HG02763 (cell line): ENCODE results near the gene MRPL49.

ENCODE experiments used
- ATAC-seq: cut with Tn5 transposase; IDR thresholded peaks from one replicate; pipeline ENCODE4 v1.9.1; 2021; ENCODE audit warnings: mild to moderate bottlenecking, moderate library complexity; ENCODE audit not compliant: unreplicated experiment

The MRPL49 gene

DNA sequence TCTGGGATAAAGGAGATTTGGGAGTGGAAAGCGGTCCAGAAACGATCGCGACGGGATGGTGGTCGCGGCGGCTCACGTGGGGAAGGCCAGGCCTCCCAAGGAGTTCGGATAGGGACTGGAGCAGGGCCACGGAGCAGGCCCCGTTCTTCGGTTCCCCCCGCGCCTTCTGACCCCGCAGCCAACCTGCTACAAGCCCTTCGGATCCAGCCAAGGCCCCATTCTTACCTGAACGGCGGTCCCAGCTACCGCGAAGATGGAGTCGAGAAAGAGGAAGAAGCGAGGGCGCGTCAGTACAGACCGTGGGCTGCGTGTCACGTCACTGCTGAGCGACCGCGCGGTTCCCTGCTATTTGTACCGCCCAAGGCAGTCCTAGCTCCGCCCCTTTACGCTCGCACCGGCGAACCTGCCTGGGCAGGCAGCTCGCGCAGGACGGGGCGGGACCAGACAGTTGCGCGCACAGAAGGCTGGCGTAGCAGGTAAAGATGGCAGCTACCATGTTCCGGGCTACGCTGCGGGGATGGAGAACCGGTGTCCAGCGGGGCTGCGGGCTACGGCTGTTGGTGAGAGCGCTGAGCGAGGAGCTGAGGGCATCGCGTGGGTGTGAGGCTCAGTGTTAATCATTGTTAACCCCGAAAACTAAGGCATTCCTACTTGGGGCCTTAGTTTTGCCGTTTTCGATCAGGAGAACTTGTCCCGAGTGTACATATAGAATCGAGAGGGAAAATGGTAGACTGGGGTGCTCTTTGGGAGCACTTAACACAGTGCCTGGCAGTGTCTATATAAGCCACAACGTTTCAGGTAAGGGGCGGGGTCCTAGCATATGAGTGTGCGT is at the start of gene MRPL49, which contains the start of gene FAU:
Gene MRPL49, plus strand, starts transcription at position 457 of the 832 bp plus-strand sequence. Its CDS starts 26 bp downstream, at position 483.
Gene FAU, minus strand, starts transcription at position 270 of the 832 bp plus-strand sequence. CDS start 321 bp downstream, outside the sequence.
- peak; percentile 65 for ATAC-seq

DNA sequence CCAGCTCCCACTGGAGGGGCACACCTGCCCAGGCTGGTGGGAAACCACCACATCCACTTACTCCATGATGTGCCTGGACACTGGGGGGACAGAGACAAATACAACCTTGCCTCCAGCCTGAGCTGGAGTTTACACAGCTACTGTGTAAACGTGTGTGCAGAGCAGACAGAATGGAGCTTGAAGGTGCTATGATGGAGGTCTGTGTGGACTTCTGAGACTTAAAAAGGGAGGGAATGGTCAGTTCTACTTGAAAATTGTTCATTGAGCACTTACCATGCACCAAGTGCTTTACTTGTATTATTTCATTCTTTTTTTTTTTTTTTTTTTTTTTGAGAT is 49.5 kb upstream of the MRPL49 start:
- no peak for ATAC-seq

DNA sequence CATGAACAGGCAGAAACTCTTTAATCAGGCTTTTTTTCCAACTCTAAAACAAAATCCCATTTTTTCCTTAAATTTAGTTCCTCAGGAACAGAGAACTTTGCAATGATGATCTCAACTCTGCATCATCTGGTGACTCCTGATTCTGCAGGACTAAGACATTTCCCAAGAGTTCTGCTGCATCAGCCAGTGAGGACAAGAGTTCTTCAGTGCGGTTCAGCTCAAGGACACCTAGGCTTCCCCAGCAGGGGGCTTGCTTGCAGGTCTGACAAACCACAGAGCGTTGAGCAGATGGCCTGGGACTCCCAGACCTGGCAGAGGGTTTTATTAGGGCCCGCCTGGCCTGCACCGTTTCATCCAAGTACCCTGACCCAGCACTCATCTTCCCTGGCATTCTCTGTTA is 44.7 kb upstream of the MRPL49 start:
- ATAC-seq = no peak

DNA sequence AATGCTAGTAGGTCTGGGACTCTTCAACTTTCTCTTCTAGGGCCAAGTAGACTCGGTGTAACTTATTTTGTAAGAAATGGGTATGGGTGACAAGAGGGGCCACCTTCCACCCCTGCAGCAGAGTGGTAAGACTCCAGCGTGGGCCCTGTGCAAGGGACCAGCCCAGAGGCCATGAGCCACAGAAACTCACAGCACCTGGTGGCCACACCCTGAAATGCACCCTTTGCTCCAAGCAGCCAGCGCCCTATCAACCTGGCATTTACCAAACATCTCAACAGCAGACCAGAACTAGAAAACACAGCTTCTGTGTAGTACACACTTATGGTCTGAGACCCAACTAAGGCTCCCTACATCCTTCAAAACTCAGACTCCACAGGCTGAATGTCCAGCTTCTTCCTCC is 44.0 kb upstream of the MRPL49 start:
- ATAC-seq = no peak

DNA sequence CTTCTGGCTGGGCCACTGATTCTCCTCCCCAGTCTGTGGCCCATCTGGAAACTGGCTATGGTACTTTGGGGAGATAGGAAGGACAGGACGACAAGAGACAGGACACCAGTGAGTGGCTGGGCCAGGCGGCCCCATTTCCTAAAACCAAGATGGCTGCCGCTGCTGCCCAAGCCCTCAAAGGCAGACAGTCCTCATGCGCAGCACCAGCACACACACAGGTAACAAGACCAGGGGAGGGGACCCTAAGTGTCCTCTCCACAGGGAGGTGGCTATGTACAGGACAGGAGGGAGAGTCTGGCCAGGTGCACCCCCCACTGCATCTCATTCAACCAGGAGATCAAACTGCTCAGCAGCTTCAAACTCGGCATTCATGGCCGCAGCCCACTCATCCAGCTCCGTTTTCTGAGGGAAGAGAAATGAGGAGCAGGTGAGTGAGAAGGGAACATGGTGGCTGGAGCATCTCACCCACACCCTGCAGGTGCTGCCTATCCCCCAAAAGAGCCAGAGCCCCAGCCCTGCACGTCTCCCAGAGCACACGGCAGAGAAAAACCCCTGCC is 43.3 kb upstream of the MRPL49 start:
- ATAC-seq = no peak

DNA sequence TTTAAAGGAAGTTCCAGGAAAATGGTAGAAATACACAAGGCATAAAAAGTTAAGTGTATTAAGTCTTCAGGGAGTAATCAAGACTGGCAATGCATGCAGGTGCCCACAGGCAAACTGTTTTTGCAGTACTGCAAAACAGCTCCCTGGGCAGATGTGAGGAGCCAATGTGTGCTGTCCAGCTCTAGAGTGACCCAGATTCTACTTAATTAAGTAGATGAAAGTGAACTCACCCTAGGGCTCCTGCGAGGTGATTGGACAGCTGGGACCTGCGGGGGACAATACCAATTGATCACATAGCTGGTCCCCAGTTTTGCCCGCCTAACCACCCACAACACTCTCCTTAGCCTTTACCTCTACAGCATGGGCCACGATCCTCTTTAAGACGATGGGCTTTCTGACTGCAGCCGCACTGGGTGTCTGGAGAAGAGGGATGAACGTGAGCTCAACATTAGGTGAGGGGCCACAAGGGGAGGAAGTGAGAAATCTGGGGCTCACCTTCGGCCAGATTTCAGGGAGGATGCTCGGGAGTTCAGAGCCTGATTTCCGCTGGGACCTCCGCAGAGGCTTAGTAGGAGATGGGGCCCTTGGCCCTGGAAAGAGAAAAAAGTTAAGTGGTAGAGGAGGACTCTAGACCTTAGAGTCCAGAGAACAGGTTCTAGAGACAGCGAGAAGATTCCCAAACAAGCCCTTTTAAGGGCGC is 38.8 kb upstream of the MRPL49 start:
- ATAC-seq = no peak

DNA sequence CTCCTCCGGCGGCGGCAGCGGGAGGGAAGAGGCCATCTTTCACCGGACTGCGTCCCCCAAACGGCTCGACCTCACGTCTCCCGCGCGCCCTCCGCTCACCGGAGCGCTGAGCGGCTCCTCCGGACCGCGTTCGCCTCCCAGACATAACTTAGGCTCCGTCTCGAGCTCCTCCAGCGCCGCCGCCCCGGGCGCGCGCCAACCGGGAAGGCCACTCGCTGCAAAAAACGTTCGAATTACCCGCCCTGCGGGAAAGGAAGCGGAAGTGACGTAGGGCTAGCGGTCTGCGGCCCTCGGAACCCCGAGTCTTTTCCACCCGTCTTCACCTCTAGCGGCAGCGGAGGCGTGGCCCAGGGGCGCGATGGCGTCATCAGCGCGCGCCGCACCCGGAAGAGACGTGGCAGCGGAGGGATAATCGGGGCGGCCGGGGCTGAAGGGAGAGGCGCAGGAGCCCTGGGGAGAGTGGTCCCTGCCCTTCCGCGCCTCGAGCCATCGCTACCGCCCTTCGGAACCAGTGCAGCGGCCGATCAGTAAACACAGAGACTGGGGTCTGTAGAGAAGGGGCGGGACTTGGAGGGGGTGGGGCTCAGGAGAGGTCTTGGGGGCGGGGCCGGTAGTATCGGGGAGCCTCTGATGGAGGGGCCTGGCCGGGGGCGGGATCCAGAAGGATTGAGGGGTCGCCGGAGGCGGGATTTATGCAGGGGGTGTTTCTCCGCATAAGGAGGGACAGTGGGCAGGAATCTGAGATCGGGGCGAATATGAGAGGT is 38.1 kb upstream of the MRPL49 start, which contains the start of the genes CDCA5 and ZFPL1:
Gene CDCA5, minus strand, starts transcription at position 207 of the 764 bp plus-strand sequence. Its CDS starts 62 bp downstream, at position 145.
Gene ZFPL1, plus strand, starts transcription at position 389 of the 764 bp plus-strand sequence. CDS start 477 bp downstream, outside the sequence.
- ATAC-seq = peak; percentile 87

DNA sequence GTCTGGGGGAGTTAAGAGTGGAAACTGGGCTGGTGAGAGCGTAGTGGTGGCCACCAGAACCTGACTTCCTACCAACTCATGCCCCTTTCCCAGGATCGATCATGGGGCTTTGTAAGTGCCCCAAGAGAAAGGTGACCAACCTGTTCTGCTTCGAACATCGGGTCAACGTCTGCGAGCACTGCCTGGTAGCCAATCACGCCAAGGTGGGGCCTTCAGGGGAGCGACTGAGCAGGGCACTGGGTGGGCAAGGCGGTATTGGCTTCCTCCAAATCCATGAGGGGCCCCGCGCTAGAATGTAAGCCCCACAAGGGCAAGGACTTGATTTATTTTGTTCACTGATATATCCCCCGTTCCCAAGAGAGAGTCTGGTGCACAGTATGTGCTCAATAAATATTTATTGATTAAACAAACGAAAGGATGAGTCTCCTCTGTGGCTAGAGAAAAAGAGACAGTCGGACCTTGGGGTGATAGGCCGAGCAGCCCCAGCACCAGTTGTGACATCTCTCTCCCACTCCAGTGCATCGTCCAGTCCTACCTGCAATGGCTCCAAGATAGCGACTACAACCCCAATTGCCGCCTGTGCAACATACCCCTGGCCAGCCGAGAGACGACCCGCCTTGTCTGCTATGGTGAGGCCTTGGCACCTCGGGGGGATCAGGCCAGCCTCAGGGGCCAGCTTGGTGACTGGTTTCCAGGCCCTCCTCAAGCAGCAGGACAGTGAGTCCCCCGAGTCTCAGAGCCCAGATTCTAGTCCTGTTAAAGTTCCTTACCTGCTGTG is 37.3 kb upstream of the MRPL49 start:
- ATAC-seq = no peak

DNA sequence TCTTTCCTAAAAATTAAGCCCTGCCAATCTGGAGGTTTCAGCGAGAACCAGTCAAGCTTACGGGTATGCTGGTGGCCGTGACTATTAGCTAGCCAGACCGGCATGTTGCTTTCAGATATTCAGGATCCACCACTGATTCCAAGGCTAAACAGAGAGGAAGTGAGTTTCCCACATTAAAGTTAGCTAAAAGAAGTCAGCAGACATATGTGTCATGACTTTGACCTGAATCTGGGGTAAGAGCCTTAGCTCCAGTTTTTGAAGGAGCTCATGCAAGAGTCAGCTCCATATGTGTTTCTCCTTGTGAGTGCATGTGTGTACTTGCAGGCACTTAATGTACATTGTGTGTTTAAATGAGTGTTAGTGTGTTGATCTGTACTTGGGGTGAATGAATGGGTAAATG is 36.7 kb upstream of the MRPL49 start:
- no peak for ATAC-seq

DNA sequence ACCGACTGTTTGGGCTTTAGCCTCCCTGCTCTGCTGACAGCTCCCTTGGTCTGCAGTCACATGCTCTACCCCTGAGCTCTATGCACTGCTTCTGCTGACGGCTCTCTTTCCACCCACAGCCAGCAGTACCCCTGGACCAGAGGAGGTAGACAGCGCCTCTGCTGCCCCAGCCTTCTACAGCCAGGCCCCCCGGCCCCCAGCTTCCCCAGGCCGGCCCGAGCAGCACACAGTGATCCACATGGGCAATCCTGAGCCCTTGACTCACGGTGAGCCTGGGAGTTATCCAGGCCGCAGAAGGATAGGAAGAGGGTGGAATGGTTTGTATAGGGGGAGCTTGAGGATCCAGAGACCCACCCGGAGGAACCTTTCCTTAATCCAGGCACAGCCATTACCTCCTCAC is 35.3 kb upstream of the MRPL49 start:
- ATAC-seq = no peak

DNA sequence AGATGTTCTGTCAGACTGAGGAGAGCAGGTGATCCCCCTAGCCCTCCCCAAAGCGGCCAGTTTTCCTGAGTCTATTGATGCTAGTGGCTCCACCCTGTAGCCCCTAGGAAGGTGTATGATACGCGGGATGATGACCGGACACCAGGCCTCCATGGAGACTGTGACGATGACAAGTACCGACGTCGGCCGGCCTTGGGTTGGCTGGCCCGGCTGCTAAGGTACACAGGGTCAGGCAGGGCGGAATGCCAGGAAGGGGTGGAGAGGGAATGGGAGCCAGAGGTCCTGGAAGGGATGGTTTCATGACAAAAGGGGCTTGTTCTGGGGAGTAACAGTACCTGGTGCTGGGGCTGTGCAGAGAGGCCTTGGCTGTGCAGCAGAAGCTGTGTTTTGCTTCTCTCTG is 34.9 kb upstream of the MRPL49 start:
- no peak for ATAC-seq

DNA sequence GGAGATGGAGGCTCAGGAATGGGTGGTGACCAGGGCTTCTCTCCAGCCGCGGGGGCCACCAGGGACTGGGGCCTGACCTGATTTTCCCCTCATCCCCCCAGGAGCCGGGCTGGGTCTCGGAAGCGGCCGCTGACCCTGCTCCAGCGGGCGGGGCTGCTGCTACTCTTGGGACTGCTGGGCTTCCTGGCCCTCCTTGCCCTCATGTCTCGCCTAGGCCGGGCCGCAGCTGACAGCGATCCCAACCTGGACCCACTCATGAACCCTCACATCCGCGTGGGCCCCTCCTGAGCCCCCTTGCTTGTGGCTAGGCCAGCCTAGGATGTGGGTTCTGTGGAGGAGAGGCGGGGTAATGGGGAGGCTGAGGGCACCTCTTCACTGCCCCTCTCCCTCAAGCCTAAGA is 34.3 kb upstream of the MRPL49 start:
- ATAC-seq = no peak

DNA sequence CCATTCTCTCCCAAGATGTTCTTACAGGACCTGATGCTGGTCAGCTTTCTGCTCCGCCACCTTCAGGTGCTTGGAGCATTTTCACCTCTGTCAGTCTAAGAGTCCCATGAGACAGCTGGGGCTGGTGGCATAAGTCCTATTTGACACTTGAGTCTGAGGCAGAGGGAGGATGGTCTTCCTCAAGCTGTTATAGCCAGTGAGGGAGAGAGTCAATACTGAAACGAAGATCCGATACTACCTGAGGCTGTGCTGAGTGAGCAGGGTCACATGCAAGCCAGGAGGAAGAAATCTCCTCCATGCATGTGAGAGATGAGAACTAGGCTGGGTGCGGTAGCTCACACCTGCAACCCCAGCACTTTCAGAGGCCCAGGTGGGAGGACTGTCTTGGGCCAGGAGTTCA is 32.5 kb upstream of the MRPL49 start:
- no peak for ATAC-seq

DNA sequence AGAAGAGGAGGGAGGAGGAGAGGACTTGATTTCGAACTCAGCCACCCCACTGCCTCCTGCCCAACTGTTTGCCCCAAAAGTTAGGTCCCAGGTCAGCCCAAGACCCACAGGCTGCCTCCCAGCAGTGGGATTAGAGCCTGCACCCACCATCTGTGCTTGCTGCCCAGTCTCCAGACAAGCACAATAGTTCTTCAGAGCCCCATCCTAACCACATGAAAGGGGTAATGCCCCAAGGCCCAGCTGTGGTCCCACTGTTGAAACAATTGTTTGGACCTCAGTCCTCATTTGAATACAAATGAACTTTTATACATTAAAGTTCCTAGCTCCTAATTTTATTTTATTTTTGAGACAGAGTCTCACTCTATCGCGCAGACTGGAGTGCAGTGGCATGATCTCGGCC is 31.5 kb upstream of the MRPL49 start:
- ATAC-seq = no peak

DNA sequence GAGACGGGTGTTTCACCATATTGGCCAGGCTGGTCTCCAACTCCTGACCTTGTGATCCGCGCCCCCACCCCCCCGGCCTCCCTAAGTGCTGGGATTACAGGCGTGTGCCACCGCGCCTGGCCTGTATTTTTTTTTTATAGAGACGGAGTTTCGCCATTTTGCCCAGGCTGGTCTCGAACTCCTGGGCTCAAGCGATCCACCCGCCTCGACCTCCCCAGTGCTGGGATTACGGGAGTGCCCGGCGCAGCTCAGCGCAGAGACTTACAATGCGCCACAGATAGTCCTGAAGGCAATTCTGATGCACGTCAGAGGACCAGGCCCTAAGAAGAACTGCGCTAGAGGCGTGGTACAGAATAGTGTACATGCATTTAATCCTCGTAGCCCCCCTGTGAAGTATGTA is 26.7 kb upstream of the MRPL49 start:
- no peak for ATAC-seq

DNA sequence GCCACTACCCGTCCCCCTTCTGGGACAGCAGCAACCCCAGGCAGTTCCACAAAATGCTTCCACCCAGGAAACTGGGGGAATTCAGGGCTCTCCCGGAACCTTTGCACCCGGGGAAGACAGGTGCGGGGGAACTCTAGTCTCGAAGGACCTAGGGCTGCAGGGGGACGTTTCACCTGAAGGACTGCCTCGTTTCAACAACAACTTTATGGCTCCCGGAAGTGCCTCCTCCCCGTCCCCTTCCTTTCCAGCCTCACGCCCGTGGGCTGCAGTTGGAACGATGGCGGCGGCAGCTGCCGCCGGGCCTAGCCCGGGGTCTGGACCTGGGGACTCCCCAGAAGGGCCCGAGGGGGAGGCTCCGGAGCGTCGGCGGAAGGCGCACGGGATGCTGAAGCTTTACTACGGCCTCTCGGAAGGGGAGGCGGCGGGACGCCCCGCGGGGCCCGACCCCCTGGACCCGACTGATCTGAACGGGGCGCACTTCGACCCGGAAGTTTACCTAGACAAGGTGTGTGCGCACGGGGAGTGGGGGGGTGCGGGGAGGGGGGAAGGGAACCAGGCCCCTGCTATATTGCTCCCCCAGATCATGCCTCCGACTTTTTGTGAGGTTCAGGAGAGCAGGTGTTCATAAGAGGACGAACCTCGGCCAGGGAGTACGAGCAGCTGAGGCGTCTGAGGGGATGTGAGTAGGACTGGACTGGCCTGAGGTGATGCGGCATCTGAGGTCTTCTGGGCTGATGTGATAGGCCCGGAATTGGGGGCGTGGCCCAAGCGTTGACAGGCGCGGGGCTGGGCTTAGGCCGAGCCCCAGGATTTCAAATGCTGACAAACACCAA is 25.9 kb upstream of the MRPL49 start, which contains the start of gene VPS51:
Gene VPS51, plus strand, starts transcription at position 241 of the 833 bp plus-strand sequence. Its CDS starts 37 bp downstream, at position 278.
- ATAC-seq = peak; percentile 75

DNA sequence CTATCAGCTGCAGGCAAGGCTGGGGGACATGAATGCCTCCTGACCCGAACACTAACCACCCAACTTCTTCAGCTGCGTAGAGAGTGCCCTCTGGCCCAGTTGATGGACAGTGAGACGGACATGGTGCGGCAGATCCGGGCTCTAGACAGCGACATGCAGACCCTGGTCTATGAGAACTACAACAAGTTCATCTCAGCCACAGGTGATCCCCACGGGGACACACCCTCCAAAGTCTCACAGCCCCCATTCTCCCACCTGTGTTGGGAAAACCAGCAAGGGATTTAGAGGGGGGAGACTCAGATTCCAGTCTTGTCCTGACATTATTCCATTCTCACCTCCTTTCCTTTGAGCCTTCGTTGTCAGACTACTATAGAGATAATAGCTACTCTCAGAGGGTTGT is 25.2 kb upstream of the MRPL49 start:
- ATAC-seq = no peak

DNA sequence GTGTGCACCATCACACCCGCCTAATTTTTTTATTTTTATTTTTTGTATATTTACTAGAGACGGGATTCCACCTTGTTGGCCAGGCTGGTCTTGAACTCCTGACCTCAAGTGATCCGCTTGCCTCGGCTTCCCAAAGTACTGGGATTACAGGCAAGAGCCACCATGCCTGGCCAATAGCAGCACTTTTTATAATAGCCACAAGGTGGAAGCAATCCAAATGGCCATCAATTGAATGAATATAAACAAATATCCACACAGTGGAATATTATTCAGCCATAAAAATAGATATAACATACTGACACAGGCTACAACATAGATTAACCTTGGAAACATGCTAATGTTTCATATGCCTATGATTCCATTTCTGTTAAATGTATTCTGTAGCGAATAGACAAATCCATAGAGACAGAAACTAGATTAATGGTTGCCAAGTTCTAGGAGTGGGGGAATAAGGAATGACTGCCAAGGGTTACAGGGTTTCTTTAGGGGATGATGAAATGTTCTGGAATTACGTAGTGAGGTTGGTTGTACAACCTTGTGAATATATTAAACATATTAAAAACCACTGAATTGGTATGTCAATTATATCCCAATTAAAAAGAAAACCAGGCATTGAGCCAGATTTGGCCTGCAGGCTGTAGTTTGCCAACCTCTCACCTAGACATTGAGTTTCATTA is 21.3 kb upstream of the MRPL49 start:
- ATAC-seq = no peak
